ENCODE data around the gene TBC1D7. TPM values are rescaled to one million over a fixed set of nuclear protein-coding genes. Genes with fewer than 3 reads are reported as not detected.

The TBC1D7 gene
- total and polyA plus RNA-seq, 7 donors = 7.2 to 33.6 (median 13.8) TPM

DNA sequence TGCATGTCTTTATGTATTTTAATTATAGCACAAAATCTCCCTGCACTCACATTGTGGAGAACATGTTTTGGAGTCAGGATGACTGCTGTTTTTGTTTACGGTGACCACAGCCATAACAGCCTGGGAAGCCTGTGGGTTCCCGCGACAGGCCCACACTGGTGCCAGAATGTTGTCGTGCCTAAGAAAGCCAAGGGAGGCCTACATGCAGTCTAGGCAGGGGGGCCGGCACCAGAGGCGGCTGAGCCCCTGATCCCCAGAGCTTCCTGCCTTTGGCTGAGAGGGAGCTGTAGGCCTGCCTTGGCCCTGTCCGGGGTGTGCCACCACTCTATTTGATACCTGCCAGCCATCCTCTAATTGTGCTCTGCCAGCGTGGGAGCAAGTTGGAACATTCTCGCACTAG is 46.7 kb downstream of the TBC1D7 start:
- Histone ChIP-seq H3K4me1 (no peaks in the 10 kb centered on the region), H3K9me3 (peaks cover 0 to 2% (median 0%) of the 10 kb centered on the region in 4 donors), H3K4me3 (no peak overlapping the region), H3K36me3 (no peaks in the 10 kb centered on the region), H3K27me3 (no peaks in the 10 kb centered on the region), H3K27ac (no peak overlapping the region)
- TF ChIP-seq POLR2A (IDR thresholded peaks at IDR 0.05) = no peak
- TF ChIP-seq EP300 (IDR thresholded peaks at IDR 0.05) = no peak
- TF ChIP-seq POLR2AphosphoS5 (IDR thresholded peaks at IDR 0.05) = no peak
- TF ChIP-seq, protein P1, sequence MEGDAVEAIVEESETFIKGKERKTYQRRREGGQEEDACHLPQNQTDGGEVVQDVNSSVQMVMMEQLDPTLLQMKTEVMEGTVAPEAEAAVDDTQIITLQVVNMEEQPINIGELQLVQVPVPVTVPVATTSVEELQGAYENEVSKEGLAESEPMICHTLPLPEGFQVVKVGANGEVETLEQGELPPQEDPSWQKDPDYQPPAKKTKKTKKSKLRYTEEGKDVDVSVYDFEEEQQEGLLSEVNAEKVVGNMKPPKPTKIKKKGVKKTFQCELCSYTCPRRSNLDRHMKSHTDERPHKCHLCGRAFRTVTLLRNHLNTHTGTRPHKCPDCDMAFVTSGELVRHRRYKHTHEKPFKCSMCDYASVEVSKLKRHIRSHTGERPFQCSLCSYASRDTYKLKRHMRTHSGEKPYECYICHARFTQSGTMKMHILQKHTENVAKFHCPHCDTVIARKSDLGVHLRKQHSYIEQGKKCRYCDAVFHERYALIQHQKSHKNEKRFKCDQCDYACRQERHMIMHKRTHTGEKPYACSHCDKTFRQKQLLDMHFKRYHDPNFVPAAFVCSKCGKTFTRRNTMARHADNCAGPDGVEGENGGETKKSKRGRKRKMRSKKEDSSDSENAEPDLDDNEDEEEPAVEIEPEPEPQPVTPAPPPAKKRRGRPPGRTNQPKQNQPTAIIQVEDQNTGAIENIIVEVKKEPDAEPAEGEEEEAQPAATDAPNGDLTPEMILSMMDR (IDR thresholded peaks at IDR 0.05) = no peak
- intact Hi-C loops (cut with DNase I) = no loop called here
- 85 to 87% methylated on average over 9 of the region's 9 CpGs for WGBS, 2 donors
- no peak for DNase-seq

DNA sequence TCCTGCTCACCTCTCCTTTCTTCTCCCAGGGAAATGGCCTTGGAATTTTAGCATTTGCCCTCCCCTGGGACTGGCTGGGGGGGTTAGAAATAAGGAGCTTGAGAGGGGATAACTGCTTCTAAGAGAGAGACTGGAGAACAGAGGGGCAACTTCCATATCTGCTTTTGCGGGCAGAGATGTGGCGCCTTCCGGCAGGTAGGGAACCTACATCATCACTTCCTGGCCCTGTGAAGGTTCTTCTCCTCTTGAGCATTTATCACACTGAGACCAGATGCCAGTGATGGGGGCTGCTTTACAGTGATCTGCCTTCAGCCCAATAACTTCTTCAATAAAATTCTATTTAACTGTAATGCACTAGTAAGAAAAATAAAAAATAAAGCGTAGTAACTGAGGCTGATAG is 48.1 kb downstream of the TBC1D7 start:
- H3K27me3 ChIP-seq = no peaks in the 10 kb centered on the region
- H3K9me3 ChIP-seq = no peaks in the 10 kb centered on the region
- no peak for DNase-seq
- TF ChIP-seq POLR2AphosphoS5 (IDR thresholded peaks at IDR 0.05) (no peak), POLR2A (IDR thresholded peaks at IDR 0.05) (no peak), EP300 (IDR thresholded peaks at IDR 0.05) (no peak)
- TF ChIP-seq, protein P1 (IDR thresholded peaks at IDR 0.05) = no peak
- no peaks in the 10 kb centered on the region for H3K36me3 ChIP-seq
- H3K27ac ChIP-seq = no peak overlapping the region
- H3K4me3 ChIP-seq = no peak overlapping the region
- 54 to 86% methylated on average over 4 of the region's 4 CpGs for whole genome bisulfite sequencing, 2 donors
- H3K4me1 ChIP-seq = no peaks in the 10 kb centered on the region
- intact Hi-C loops (cut with DNase I) = no loop called here

DNA sequence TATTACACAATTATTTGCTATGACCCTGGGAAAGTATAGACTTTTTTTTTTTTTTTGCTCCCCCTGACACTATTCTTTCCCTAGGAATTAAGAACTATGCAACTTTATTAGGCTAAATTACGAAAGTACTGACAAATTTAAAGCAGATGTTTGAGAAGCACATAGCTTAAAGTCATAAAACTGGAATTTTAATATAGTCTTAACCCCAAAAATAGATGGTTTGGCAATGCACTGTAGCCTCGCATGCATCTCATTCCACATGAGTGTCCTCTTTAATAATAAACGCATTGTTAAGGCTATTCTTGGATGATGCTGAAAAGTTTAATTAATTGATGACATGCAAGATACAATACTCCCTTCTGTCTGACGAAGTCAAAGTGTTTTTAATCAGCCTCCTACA is 49.3 kb downstream of the TBC1D7 start:
- Histone ChIP-seq H3K9me3 (no peaks in the 10 kb centered on the region), H3K27me3 (no peaks in the 10 kb centered on the region), H3K4me1 (no peaks in the 10 kb centered on the region), H3K27ac (no peak overlapping the region), H3K4me3 (no peak overlapping the region), H3K36me3 (no peaks in the 10 kb centered on the region)
- DNase-seq = no peak
- TF ChIP-seq POLR2A (IDR thresholded peaks at IDR 0.05) (no peak), POLR2AphosphoS5 (IDR thresholded peaks at IDR 0.05) (no peak), EP300 (IDR thresholded peaks at IDR 0.05) (no peak)
- TF ChIP-seq, protein P1 (IDR thresholded peaks at IDR 0.05) = no peak
- intact Hi-C loops (cut with DNase I) = no loop called here
- 59 to 80% methylated on average over 4 of the region's 4 CpGs for WGBS, 2 donors

DNA sequence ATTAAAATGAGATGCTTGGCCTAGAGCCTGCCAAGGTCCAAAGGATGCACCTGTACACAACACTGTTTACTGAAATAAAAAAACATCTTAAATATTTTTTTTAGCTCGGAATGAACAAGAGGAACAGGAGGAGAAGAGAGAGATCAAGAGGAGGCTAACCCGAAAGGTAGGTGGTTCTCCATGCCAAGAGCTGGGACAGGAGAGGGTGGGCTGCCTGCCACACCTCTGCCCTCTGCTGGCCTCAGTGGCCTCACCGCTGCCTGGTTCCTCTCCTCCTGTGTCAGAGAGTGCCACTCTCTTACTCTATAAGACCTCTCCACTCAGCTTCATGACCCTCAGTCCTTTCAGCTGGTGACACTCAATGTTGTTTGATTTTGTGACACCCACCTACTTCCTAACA is 50.2 kb downstream of the TBC1D7 start:
- TF ChIP-seq, protein P1 (IDR thresholded peaks at IDR 0.05) = no peak
- no peak for TF ChIP-seq POLR2A (IDR thresholded peaks at IDR 0.05)
- TF ChIP-seq EP300 (IDR thresholded peaks at IDR 0.05) = no peak
- TF ChIP-seq POLR2AphosphoS5 (IDR thresholded peaks at IDR 0.05) = no peak
- H3K27me3 ChIP-seq = no peaks in the 10 kb centered on the region
- no peak overlapping the region for H3K4me3 ChIP-seq
- no peak for DNase-seq
- H3K9me3 ChIP-seq = no peaks in the 10 kb centered on the region
- no peaks in the 10 kb centered on the region for H3K4me1 ChIP-seq
- H3K36me3 ChIP-seq = no peaks in the 10 kb centered on the region
- 61 to 81% methylated on average over 3 of the region's 3 CpGs for WGBS, 2 donors
- H3K27ac ChIP-seq = no peak overlapping the region
- intact Hi-C loops (cut with DNase I) = no loop called here

DNA sequence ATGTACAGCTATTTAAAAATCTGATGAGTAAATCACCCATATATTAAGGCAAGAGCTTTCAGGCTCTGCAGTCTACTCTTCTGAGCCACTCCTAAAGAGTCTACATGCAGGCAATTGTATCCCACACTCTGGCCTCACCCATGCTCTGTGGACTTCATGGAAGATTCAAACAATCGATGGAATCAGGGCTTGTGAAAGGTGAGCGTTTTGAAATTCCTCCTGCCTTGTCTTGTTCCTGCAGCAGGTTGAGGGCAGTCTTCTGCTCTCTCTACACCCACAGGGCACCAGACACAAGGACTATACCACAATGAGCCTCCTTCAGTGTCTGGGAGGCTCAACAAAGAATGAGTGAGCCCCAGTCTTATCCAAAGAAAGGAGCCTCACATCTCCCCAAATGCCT is 51.1 kb downstream of the TBC1D7 start:
- no peaks in the 10 kb centered on the region for H3K27me3 ChIP-seq

More for the DNA sequence above, 51.1 kb downstream of the TBC1D7 start:
- intact Hi-C loops (cut with DNase I) = no loop called here
- no peak for DNase-seq
- 94 to 96% methylated on average over 2 of the region's 2 CpGs for WGBS, 2 donors
- Histone ChIP-seq H3K4me3 (no peak overlapping the region), H3K27ac (no peak overlapping the region), H3K36me3 (no peaks in the 10 kb centered on the region), H3K9me3 (no peaks in the 10 kb centered on the region), H3K4me1 (no peaks in the 10 kb centered on the region)
- no peak for TF ChIP-seq EP300 (IDR thresholded peaks at IDR 0.05)
- TF ChIP-seq, protein P1 (IDR thresholded peaks at IDR 0.05) = no peak
- no peak for TF ChIP-seq POLR2AphosphoS5 (IDR thresholded peaks at IDR 0.05)
